Midbrain (tissue), 1 donor: Measurements from ENCODE around the gene HDAC9.

Source experiments
- DNase-seq: peaks from one replicate; lab custom pipeline; 2025; lab: John Stamatoyannopoulos, UW

HDAC9 gene

DNA sequence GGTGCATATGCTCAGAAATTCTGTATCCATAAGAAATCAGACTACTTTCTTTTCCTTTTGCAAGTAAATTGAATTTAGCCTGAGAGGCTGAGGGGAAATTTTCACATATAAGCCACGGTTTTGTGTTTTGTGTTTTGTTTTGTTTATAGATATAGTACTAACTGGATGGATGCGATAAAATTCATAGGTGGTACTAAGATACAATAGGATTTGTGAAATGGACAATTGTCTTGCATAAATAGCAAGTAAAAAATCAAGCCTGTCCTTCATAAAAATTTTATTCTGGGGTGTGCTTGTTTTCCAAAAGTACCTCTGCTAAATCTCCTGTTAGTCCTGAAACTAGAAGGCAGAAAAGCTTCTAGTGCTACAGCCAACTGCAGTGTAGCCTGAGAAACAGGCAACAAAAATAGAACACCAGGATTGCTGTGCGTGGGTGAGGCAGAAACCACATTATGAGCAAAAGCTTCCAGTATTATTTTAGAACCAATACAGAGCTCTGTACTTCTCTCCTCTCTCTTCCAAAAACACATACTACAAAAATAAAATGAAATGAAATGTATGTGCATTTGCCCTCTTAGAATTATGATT is 634 bp upstream of the HDAC9 start:
- peak; percentile 69 for DNase-seq

DNA sequence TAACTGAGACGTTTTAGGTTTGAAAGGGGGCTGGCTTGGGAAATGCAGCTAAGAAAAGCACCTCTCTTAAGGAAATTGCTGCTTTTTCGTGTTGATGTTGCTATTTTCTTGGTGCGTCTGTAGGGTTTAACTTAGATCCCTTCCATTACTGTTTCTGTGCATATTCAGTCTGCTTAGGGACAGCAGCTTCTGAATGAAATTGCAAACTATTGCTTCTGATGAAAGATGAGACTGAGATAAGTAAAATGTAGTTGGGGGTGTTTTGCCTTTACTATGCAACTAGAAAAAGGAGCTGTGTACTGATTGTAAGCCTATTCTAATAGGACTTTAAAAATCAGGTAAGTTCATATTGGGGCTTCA is 772 bp downstream of the HDAC9 start:
- DNase-seq = peak; percentile 69

- no peak for DNase-seq
Measured at GRCh38 chr7:18497082-18497481, 1.5 kb downstream of the HDAC9 start.

DNA sequence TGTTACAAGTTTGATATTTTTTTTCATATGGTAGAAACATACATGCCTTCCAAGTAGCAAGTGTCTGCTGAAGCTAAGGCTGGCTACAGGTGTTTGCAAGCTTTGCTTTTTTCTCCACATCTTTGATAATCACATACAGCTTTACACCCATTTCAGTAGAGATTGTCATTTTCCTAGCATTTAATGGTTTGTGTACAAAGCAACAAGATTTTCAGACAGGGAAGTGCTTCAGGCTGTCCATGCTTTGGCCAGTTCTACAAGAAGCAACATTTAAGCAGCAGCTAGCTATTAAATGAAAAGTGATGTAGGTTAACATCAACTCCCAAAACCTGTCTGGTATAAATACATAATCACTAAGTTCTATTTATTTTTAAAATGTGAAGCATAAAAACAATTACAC is 2.3 kb downstream of the HDAC9 start:
- DNase-seq = no peak

GRCh38 chr7:18498341-18498740 is 2.8 kb downstream of the HDAC9 start:
- DNase-seq = no peak

DNA sequence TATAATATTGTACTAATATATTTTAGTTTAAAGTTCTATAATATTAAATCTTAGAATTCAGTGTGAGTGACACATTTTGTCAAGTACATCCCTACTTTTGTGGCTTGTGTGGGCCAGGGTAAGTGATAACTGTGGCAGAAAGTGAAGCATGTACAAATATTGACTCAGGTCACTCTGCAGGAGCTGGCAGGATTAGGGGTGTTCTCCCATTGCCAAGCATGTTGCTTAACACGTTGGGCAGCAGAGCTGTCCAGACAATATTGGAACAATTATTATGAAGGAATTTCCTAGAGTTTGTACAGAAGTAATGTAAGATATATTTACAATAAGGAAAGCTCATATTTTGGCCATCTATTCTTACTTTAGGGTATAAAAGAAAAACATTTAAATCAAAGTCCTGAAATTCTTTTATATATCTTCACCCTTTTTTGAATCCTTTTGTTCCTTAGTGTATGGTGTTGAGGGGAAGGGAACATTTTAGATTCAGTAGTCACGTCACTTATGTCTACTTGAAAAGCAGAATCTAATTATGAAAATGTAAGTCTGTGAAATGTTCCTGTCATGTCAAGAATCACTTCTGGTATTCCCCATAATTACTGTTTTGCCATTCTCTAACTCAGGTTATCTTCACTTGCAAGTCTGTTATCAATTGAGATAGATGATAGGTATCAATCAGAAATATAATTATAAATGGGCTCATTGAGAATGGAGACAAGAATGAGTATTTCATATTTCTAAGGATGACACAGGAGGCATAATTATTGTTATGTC is 4.0 kb downstream of the HDAC9 start:
- DNase-seq = no peak

DNA sequence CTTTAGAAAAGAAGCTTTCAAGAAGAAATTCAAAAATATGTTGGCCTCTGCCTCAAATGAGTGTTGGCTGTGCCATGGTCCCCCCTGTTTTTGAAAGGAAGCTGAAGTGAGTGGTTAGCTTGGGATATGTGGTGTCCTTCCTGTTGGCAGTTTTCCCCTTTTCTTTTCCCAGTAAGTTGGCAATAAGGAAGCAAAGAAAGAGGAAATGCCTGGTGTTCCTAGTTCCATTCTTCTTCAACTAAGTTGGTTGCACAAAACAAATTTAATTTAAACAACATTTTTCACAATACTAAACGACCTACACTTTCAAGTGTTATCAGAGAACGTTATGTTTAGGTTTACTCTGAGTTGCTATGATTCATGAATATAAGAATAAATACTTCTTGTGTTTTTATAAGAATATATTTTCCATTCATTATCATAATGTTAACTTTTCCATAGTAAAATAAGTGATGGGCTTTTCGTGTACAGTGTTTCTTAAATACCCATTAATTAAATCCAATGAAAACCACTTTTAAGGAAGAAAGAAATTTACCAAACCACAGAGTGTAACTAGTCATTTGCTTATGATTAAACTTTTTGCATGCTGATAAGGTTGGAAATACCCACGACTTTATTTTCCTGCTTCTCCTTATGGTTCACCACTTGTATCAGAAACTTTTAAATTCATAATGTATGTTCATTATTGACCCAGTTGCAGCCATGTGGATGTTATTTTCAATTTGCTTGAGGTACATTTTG is 7.7 kb downstream of the HDAC9 start:
- no peak for DNase-seq

- DNase-seq = no peak
Measured at GRCh38 chr7:18504965-18505364, 9.4 kb downstream of the HDAC9 start.

DNA sequence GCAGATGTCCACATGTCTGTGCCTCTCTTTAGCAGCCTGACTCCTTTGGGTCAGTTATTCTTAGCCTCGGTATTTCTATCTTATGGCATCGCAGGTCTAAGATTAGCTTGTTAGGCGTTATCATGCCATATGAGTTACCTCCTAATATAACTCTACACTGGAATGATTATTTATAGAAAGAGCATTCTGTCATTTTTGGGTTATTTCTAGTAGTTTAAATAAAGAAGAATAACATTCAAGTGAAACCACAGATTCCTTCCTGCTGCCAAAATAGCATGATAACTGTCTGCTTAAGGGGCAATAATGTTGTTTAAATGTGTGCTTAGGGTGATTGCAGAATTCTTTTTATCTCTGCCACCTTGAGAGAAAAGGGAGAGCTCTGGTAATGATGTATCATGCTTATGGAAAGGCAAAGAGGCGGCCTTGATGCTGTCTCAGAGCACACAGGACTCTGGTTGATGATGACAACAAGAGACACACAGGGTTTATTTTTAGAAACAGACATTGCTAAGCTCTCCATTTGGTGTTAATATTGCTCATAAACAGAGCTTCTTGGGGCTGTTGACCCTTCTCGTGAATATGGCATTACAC is 10.4 kb downstream of the HDAC9 start:
- DNase-seq = no peak

DNA sequence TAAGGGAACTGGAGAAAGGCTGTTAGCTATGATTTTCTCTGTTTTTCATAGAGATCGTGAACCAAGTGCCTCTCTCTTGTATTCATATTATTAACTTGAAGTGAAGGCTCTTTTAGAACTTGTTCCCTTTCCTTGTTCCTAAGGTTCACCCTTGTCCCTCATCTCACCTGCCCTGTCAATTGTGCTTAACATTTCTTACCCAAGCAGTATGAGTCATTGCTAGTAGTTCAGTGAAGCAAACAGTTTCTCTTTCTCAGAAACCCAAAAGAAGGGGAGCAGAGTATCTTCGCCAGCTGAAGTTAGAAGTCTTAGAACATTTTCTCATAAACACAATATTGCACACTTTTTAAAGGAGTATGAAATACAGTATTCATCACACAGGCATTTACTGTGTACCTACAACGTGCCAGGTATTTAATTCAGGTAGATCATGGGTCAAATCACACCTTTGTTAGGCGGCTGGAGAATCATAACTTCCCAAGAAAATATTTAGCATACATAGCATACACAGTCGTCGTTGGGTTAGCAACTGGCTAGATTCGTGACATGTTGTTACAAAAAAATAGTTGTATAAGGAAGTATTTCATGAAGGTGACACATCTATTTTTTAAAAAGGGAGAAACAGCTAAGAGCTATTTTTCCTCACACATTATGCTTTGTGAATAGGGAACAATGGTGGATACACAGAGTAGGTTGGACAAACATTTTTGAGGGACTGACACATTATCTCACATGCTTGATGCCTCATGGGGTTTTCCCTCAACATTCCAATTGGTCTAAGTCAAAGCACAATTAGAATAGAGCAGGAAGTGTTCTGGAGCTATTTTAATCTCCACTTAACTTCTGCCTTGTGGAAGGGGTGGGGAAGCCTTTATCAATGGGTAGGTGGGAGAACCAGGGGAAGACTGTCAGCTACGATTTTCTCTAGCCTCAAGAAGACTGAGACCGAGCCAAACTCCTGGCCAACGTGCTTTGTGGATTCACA is 13.2 kb downstream of the HDAC9 start:
- no peak for DNase-seq

DNA sequence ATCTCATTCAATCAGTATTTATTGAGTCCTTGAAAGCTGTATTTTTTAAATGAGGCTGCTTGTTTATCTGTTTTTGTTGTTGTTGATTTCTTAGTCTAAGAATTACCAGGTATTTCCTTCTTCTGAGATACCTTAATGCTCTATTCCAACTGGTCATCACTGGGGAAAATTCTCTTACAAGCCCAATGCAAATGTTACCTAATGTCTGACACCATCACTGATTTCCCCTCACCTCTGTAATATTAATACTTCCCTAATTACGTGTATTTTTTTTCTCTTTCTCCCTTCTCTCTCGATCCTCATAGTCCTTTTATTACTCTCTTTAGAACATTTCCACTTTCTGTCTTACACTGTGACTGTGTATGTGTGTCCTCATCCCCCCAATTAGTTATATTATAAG is 13.9 kb downstream of the HDAC9 start:
- no peak for DNase-seq

DNA sequence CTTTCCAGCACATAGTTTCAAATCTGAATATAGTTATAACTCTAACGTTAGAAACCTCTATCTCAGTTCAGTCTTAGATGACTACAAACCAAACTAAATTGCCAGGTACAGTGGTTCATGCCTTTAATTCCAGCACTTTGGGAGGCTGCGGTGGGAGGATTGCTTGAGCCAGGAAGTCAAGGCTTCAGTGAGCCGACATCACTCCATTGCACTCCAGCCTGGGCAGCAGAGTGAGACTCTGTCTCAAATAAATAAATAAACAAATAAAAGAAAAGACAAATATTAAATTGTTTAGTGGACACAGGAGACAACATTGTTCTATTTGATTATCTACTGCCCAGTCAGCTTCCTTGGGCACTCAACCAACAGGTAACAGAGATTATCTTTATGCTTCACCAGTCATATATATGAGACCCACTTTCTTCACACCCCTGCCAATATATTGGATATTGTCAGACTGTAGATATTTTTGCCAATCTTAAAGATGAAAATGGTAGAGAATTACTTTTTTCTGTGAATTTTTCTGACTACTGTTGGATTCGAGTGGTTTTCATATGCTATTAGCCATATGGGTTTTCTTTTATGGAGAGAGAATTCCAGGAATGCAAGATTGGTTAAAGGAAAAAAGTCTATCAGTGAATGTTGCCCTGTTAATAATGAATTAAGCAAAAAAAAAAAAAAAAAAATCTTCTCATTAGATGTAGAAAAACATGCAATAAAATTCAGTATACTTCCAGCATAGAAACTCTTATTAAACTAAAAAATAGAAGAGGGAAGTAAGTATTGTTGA is 16.0 kb downstream of the HDAC9 start:
- DNase-seq = no peak

- no peak for DNase-seq
Measured at GRCh38 chr7:18513343-18513742, 17.8 kb downstream of the HDAC9 start.

GRCh38 chr7:18515067-18515466 is 19.5 kb downstream of the HDAC9 start:
- DNase-seq = no peak

DNA sequence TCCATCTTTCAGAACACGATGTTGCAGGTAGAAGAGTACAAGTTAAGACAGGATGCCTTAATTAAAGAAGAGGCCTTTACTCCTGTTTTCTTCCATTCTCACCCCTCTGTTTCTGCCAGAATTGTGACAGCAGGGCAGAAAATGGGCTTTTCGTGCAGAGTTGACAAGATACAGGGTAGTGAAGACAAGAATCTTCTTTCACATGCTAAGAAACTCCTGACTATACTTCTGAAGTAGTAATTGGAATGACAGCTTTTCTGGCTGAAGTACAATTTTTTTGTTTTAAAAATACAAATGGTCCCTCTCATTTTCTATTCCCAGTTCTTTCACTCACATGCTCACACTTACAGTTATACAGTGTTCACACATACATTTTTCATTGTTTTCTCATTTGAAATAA is 22.1 kb downstream of the HDAC9 start:
- no peak for DNase-seq

- DNase-seq = no peak
Measured at GRCh38 chr7:18518555-18518954, 23.0 kb downstream of the HDAC9 start.

GRCh38 chr7:18520450-18521235 is 25.1 kb downstream of the HDAC9 start:
- DNase-seq = no peak

GRCh38 chr7:18521236-18521589 is 25.7 kb downstream of the HDAC9 start:
- no peak for DNase-seq

- DNase-seq = no peak
Measured at GRCh38 chr7:18521945-18522566, 26.5 kb downstream of the HDAC9 start.

- no peak for DNase-seq
Measured at GRCh38 chr7:18524248-18524647, 28.7 kb downstream of the HDAC9 start.
